ENCODE measurements around the gene CALHM5. TPM values are rescaled to one million over a fixed set of nuclear protein-coding genes. Genes with fewer than 3 reads are reported as not detected.
"Not testable (repeated sequence)": the region's sequence is repeated elsewhere in the genome, so short reads cannot be mapped to it uniquely, and the experiment has no call there.

Gene CALHM5
- total RNA-seq = not detected

- ChIA-PET POLR2A (no interaction called here), CTCF (no interaction called here)
Measured at GRCh38 chr6:116511424-116512110, at the start of gene CALHM5. Gene CALHM5, plus strand, starts transcription at chr6:116511639. Its CDS starts 58 bp downstream, at chr6:116511697.

GRCh38 chr6:116461932-116462885 is 49.2 kb upstream of the CALHM5 start:
- POLR2A ChIA-PET = no interaction called here
- CTCF ChIA-PET = interaction anchor here (1.0 kb wide), 1 partner anchor 174 kb away, joined by 3 read pairs; no protein-coding TSS in a partner anchor

- ChIA-PET POLR2A (no interaction called here), CTCF (no interaction called here)
Measured at GRCh38 chr6:116463301-116463700, 48.1 kb upstream of the CALHM5 start.

GRCh38 chr6:116465246-116465645 is 46.2 kb upstream of the CALHM5 start:
- POLR2A ChIA-PET = no interaction called here
- CTCF ChIA-PET = no interaction called here

- POLR2A ChIA-PET = no interaction called here
- CTCF ChIA-PET = no interaction called here
Measured at GRCh38 chr6:116467096-116467495, 44.3 kb upstream of the CALHM5 start.

GRCh38 chr6:116467514-116467913 is 43.9 kb upstream of the CALHM5 start:
- ChIA-PET POLR2A (no interaction called here), CTCF (no interaction called here)

GRCh38 chr6:116468293-116468692 is 43.1 kb upstream of the CALHM5 start:
- CTCF ChIA-PET = no interaction called here
- POLR2A ChIA-PET = no interaction called here

GRCh38 chr6:116471531-116471930 is 39.9 kb upstream of the CALHM5 start:
- ChIA-PET POLR2A (no interaction called here), CTCF (no interaction called here)

GRCh38 chr6:116472706-116473105 is 38.7 kb upstream of the CALHM5 start:
- ChIA-PET POLR2A (no interaction called here), CTCF (no interaction called here)

- ChIA-PET POLR2A (no interaction called here), CTCF (no interaction called here)
Measured at GRCh38 chr6:116475141-116475540, 36.3 kb upstream of the CALHM5 start.

- POLR2A ChIA-PET = no interaction called here
- CTCF ChIA-PET = no interaction called here
Measured at GRCh38 chr6:116476002-116476678, 35.3 kb upstream of the CALHM5 start.

GRCh38 chr6:116482780-116483179 is 28.7 kb upstream of the CALHM5 start:
- CTCF ChIA-PET = no interaction called here
- POLR2A ChIA-PET = no interaction called here

GRCh38 chr6:116483616-116484015 is 27.8 kb upstream of the CALHM5 start:
- POLR2A ChIA-PET = no interaction called here
- CTCF ChIA-PET = no interaction called here

- ChIA-PET POLR2A (no interaction called here), CTCF (no interaction called here)
Measured at GRCh38 chr6:116485559-116486184, 25.8 kb upstream of the CALHM5 start.

GRCh38 chr6:116491610-116492330 is 19.7 kb upstream of the CALHM5 start:
- ChIA-PET POLR2A (no interaction called here), CTCF (no interaction called here)

- CTCF ChIA-PET = no interaction called here
- POLR2A ChIA-PET = no interaction called here
Measured at GRCh38 chr6:116492331-116493067, 18.9 kb upstream of the CALHM5 start.

GRCh38 chr6:116495161-116495560 is 16.3 kb upstream of the CALHM5 start:
- POLR2A ChIA-PET, CTCF ChIA-PET: not testable (repeated sequence)

- ChIA-PET CTCF (no interaction called here), POLR2A (no interaction called here)
Measured at GRCh38 chr6:116497113-116497676, 14.2 kb upstream of the CALHM5 start.

GRCh38 chr6:116500969-116501433 is 10.4 kb upstream of the CALHM5 start:
- ChIA-PET POLR2A (no interaction called here), CTCF (no interaction called here)
